OCI-LY7 (cell line): ENCODE measurements around the gene NAA10. TPM values are rescaled to one million over a fixed set of nuclear protein-coding genes. Genes with fewer than 3 reads are reported as not detected.

Experiments used
- BruUV-seq: library from RNA; stranded (reverse); fragments of 400-500 nt; replicated peaks from 2 replicates; lab custom pipeline; 2021; lab: Mats Ljungman, UMichigan
- CTCF ChIA-PET: fragments of 300-600 bp; sonication (Branson Sonifier 250); formaldehyde crosslinking; loops from one replicate; lab custom pipeline; 2022; ENCODE audit warnings: antibody characterized with exemption; ENCODE audit not compliant: unreplicated experiment; lab: Charles Lee
- POLR2A ChIA-PET: fragments of 300-600 bp; sonication (Branson Sonifier 250); formaldehyde crosslinking; loops from one replicate; lab custom pipeline; 2022; ENCODE audit warnings: antibody characterized with exemption; lab: Charles Lee
- DNase-seq: peaks from one replicate; pipeline ENCODE4 v3.0.0-alpha.2; 2015; ENCODE audit warnings: low spot score
- H2AFZ ChIP-seq: fragments of 200-600 bp; sonication (generic), shearing (Covaris generic); 2 replicates; pipeline ENCODE4 v1.6.1; 2014; ENCODE audit warnings: mild to moderate bottlenecking, antibody characterized with exemption, low read length, moderate library complexity
- H3K27ac ChIP-seq: fragments of 200-600 bp; sonication (generic); 2 replicates; pipeline ENCODE4 v1.5.1; 2014; ENCODE audit warnings: mixed run types, low read depth, mild to moderate bottlenecking, moderate library complexity, low read length, inconsistent platforms; ENCODE audit not compliant: poor library complexity, severe bottlenecking
- H3K36me3 ChIP-seq: fragments of 200-600 bp; sonication (generic); 2 replicates; pipeline ENCODE4 v1.6.1; 2014; ENCODE audit warnings: mild to moderate bottlenecking, antibody characterized with exemption, low read length, moderate library complexity, mixed read lengths; ENCODE audit not compliant: insufficient read depth
- H3K4me1 ChIP-seq: fragments of 200-600 bp; sonication (generic); 2 replicates; pipeline ENCODE4 v1.5.1; 2014; ENCODE audit warnings: mild to moderate bottlenecking, low read length; ENCODE audit not compliant: insufficient read depth, poor library complexity, severe bottlenecking
- H3K4me2 ChIP-seq: fragments of 200-600 bp; sonication (generic); 2 replicates; pipeline ENCODE4 v1.6.1; 2014; ENCODE audit warnings: mild to moderate bottlenecking, low read length
- H3K4me3 ChIP-seq: fragments of 200-600 bp; sonication (generic); 2 replicates; pipeline ENCODE4 v1.5.1; 2014; ENCODE audit warnings: mild to moderate bottlenecking, low read depth, low read length; ENCODE audit not compliant: poor library complexity, severe bottlenecking
- H3K79me2 ChIP-seq: fragments of 200-600 bp; sonication (generic); 2 replicates; pipeline ENCODE4 v1.6.1; 2016; ENCODE audit warnings: low read depth, mild to moderate bottlenecking, low read length, moderate library complexity, mixed read lengths; ENCODE audit not compliant: insufficient read depth
- H3K9me2 ChIP-seq: fragments of 200-600 bp; sonication (generic); 2 replicates; pipeline ENCODE4 v1.6.1; 2016; ENCODE audit warnings: mild to moderate bottlenecking, low read length, mixed read lengths; ENCODE audit not compliant: insufficient read depth
- H3K9me3 ChIP-seq: fragments of 200-600 bp; sonication (generic); 2 replicates; pipeline ENCODE4 v1.6.1; 2014; ENCODE audit warnings: mild to moderate bottlenecking, mixed run types, low read length, mixed read lengths
- H4K20me1 ChIP-seq: fragments of 200-600 bp; sonication (generic); 2 replicates; pipeline ENCODE4 v1.6.1; 2014; ENCODE audit warnings: mild to moderate bottlenecking, antibody characterized with exemption, low read length, moderate library complexity, mixed read lengths; ENCODE audit not compliant: insufficient read depth
- EZH2phosphoT487 ChIP-seq: fragments of 200-600 bp; sonication (generic); IDR thresholded peaks from 2 replicates; pipeline ENCODE4 v1.6.1; 2018; ENCODE audit warnings: low read depth, borderline replicate concordance, mild to moderate bottlenecking, mixed run types, antibody characterized with exemption, low read length, moderate library complexity, mixed read lengths
- intact Hi-C: fragments of 100-400 bp; cut with micrococcal nuclease; formaldehyde crosslinking; loops from one replicate; pipeline ENCODE4 v1.10.0; 2022; ENCODE audit not compliant: unreplicated experiment
- total RNA-seq, 2 experiments: library from RNA; depleted of rRNA in 1 of 2; stranded (reverse); fragments of >200 nt in 1 of 2; shearing (Covaris generic) in 1 of 2; gene quantifications; 2 replicates each; pipeline ENCODE4 v1.2.3, GENCODE V29; 2014 to 2022
- TF ChIP-seq, protein P1 (sequence below): fragments of 200-600 bp; sonication (generic); conservative IDR thresholded peaks from 2 replicates; pipeline ENCODE4 v1.5.1; 2014; ENCODE audit warnings: mild to moderate bottlenecking, antibody characterized with exemption, low read length, moderate library complexity, mixed read lengths

The NAA10 gene
- total RNA-seq, 2 experiments from 2014 or later: 82.7 to 105 TPM

DNA sequence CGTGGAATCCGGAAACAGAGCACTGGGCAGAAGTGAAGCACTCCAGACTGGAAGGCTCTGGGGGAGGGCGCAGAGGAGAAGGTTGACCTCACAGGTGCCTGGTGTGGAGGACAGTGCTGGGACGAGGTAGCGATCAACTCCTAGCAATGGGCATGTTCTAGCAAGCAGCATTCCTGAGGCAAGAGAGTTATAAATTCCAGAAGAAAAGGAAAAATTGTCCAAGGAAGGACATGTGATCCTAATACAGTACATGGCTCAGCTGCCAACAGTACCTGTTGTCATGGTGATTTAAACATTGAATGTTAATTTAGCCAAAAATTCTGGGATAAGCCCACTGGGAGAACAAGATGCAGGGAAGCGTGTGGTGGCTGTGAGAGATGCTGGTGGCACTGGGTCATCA is 17.0 kb downstream of the NAA10 start:
- BruUV-seq: no TSS peak
- H4K20me1 ChIP-seq: no peaks in the 10 kb centered on the region
- POLR2A ChIA-PET: no interaction called here

DNA sequence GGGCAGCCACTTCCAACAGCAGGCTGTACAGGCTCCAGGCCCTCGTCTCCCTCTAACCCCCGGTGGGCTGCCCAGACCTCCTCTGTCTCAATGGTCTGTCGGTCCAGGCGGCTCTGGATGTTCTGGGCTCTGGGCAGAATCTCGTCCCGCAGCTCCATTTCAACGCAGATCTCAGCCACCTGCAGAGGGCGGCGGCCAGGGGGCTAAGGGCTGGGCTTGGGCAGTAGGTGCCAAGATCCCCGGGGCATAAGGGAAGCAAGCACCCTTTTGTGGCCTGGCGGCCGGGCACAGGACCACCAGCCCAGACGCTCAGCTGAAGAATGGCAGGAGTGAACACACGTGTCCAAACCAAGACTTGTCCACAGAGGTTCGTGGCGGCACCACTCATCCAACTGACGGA is 21.1 kb downstream of the NAA10 start:
- Histone ChIP-seq H3K79me2 (no peaks in the 10 kb centered on the region), H3K4me2 (no peak overlapping the region), H2AFZ (no peak overlapping the region), H3K9me2 (no peaks in the 10 kb centered on the region), H3K4me3 (no peak overlapping the region), H3K9me3 (no peaks in the 10 kb centered on the region), H3K36me3 (peaks cover 26% of the 10 kb centered on the region), H3K4me1 (no peaks in the 10 kb centered on the region), H4K20me1 (no peaks in the 10 kb centered on the region), H3K27ac (no peak overlapping the region)
- ChIA-PET CTCF (no interaction called here), POLR2A (no interaction called here)
- BruUV-seq: no TSS peak
- intact Hi-C loops: no loop called here
- DNase-seq: no peak
- no peak for TF ChIP-seq EZH2phosphoT487
- TF ChIP-seq, protein P1, sequence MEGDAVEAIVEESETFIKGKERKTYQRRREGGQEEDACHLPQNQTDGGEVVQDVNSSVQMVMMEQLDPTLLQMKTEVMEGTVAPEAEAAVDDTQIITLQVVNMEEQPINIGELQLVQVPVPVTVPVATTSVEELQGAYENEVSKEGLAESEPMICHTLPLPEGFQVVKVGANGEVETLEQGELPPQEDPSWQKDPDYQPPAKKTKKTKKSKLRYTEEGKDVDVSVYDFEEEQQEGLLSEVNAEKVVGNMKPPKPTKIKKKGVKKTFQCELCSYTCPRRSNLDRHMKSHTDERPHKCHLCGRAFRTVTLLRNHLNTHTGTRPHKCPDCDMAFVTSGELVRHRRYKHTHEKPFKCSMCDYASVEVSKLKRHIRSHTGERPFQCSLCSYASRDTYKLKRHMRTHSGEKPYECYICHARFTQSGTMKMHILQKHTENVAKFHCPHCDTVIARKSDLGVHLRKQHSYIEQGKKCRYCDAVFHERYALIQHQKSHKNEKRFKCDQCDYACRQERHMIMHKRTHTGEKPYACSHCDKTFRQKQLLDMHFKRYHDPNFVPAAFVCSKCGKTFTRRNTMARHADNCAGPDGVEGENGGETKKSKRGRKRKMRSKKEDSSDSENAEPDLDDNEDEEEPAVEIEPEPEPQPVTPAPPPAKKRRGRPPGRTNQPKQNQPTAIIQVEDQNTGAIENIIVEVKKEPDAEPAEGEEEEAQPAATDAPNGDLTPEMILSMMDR: no peak

More for the DNA sequence above, 17.0 kb downstream of the NAA10 start:
- no peaks in the 10 kb centered on the region for H3K9me3 ChIP-seq
- H3K4me3 ChIP-seq: no peak overlapping the region
- intact Hi-C loops: no loop called here
- no peaks in the 10 kb centered on the region; the same call in 1 of the 2 replicates for H3K79me2 ChIP-seq
- H3K4me1 ChIP-seq: no peaks in the 10 kb centered on the region
- no peak overlapping the region for H3K4me2 ChIP-seq
- no peak overlapping the region for H2AFZ ChIP-seq
- peaks cover 23% of the 10 kb centered on the region for H3K36me3 ChIP-seq
- TF ChIP-seq, protein P1: no peak
- no peak for TF ChIP-seq EZH2phosphoT487
- H3K9me2 ChIP-seq: no peaks in the 10 kb centered on the region
- DNase-seq: no peak
- CTCF ChIA-PET: no interaction called here
- H3K27ac ChIP-seq: no peak overlapping the region

DNA sequence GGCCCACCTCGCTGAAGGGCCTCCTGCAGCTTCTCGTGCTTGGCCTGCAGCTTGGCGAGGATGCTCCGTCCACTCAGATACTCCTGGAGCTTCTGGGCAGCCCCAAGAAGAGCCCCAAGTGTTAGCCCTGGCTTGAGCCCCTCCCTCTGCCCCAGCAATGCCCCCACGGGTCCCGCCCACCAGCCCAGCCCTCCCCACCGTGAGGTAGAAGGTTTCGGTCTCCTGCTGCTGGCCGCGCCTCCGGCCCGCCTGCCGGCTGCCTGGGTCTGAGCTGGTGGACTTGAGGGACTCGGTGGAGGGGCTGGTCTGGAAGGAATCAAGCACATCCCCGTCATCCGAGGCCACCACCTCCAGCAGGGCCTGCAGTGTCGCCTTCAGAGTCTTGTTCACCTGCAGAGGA is 21.6 kb downstream of the NAA10 start:
- H3K36me3 ChIP-seq: peaks cover 24% of the 10 kb centered on the region
- no peaks in the 10 kb centered on the region for H4K20me1 ChIP-seq
- H2AFZ ChIP-seq: no peak overlapping the region
- CTCF ChIA-PET: no interaction called here
- no peaks in the 10 kb centered on the region for H3K9me2 ChIP-seq
- no peak overlapping the region for H3K4me2 ChIP-seq
- intact Hi-C loops: no loop called here
- H3K9me3 ChIP-seq: no peaks in the 10 kb centered on the region
- H3K4me1 ChIP-seq: no peaks in the 10 kb centered on the region
- no TSS peak for BruUV-seq
- no peak for DNase-seq
- TF ChIP-seq EZH2phosphoT487: no peak
- TF ChIP-seq, protein P1: no peak
- H3K4me3 ChIP-seq: no peak overlapping the region
- H3K27ac ChIP-seq: no peak overlapping the region
- POLR2A ChIA-PET: no interaction called here
- H3K79me2 ChIP-seq: no peaks in the 10 kb centered on the region
